ENCODE results near the gene RNF208. TPM values are rescaled to one million over a fixed set of nuclear protein-coding genes. Genes with fewer than 3 reads are reported as not detected.

RNF208 gene
- total RNA-seq, 2 donors from 2014 or later = 5.9 to 7.9 TPM

- Histone ChIP-seq H3K27ac (peak overlapping the region; percentile 48 to 84), H3K4me1 (peaks cover 0 to 29% of the 10 kb centered on the region in 2 donors), H3K36me3 (peaks cover 4% of the 10 kb centered on the region), H3K27me3 (no peaks in the 10 kb centered on the region), H3K9me3 (no peaks in the 10 kb centered on the region), H3K4me3 (peak overlapping the region; percentile 77 to 79)
- no peak for DNase-seq (ENCODE audit: low spot score)
- TF ChIP-seq CTCF (IDR thresholded peaks at IDR 0.05) = no peak
Measured at GRCh38 chr9:137255448-137256114, 33.5 kb upstream of the RNF208 start.

GRCh38 chr9:137254624-137255447 lies 32.8 kb upstream of the RNF208 start, which contains the start of gene NELFB:
NELFB (plus strand) TSS chr9:137255327.
- peak in 1 of 2 donors; percentile 43 for TF ChIP-seq CTCF (IDR thresholded peaks at IDR 0.05)
- Histone ChIP-seq H3K4me3 (peak within 1 kb of the TSS; percentile 77 to 79), H3K27me3 (no peaks in the 10 kb centered on the region), H3K9me3 (no peaks in the 10 kb centered on the region), H3K36me3 (peaks cover 4% of the 10 kb centered on the region), H3K27ac (peak within 1 kb of the TSS; percentile 76 to 84), H3K4me1 (peaks cover 0 to 37% of the 10 kb centered on the region in 2 donors)
- DNase-seq (ENCODE audit: low spot score) = peak; percentile 89

- H3K27ac ChIP-seq = peak overlapping the region; percentile 76 to 84
Measured at GRCh38 chr9:137253717-137254623, 31.9 kb upstream of the RNF208 start.

GRCh38 chr9:137252555-137253506 lies 30.8 kb upstream of the RNF208 start:
- Histone ChIP-seq H3K9me3 (no peaks in the 10 kb centered on the region), H3K4me1 (peaks cover 0 to 40% of the 10 kb centered on the region in 2 donors), H3K4me3 (no peak overlapping the region), H3K27ac (no peak overlapping the region), H3K36me3 (peaks cover 4% of the 10 kb centered on the region), H3K27me3 (no peaks in the 10 kb centered on the region)
- TF ChIP-seq CTCF (IDR thresholded peaks at IDR 0.05) = no peak
- no peak for DNase-seq (ENCODE audit: low spot score)

More at GRCh38 chr9:137253717-137254623, 31.9 kb upstream of the RNF208 start:
- Histone ChIP-seq H3K36me3 (peaks cover 4% of the 10 kb centered on the region), H3K4me3 (peak overlapping the region; percentile 68 to 77), H3K4me1 (peaks cover 0 to 40% of the 10 kb centered on the region in 2 donors), H3K27me3 (no peaks in the 10 kb centered on the region), H3K9me3 (no peaks in the 10 kb centered on the region)
- TF ChIP-seq CTCF (IDR thresholded peaks at IDR 0.05) = no peak
- DNase-seq (ENCODE audit: low spot score) = no peak
